AG04450 (cell line): ENCODE results near the gene NINL. TPM values are rescaled to one million over a fixed set of nuclear protein-coding genes. Genes with fewer than 3 reads are reported as not detected.

ENCODE experiments used
- CTCF ChIA-PET: fragments of 300-600, 350-600 bp; formaldehyde crosslinking; extraction: SDS; loops from one replicate; lab custom pipeline; 2022; ENCODE audit warnings: antibody characterized with exemption, inconsistent platforms; lab: Charles Lee
- POLR2A ChIA-PET: fragments of 350-600 bp; formaldehyde crosslinking; extraction: SDS; loops from one replicate; lab custom pipeline; 2021; ENCODE audit warnings: antibody characterized with exemption, inconsistent platforms; lab: Yijun Ruan, JAX
- DNase-seq: peaks from one replicate; pipeline ENCODE4 v3.0.0-alpha.2; 2011; ENCODE audit warnings: low read depth, low spot score
- H3K27ac ChIP-seq: one replicate; pipeline ENCODE4 v1.5.1; 2012; ENCODE audit warnings: low read depth, low read length, control low read depth
- H3K27me3 ChIP-seq: one replicate; pipeline ENCODE4 v1.6.0; 2012; ENCODE audit warnings: low read length; ENCODE audit not compliant: control insufficient read depth, insufficient read depth
- H3K4me3 ChIP-seq: 2 replicates; pipeline ENCODE4 v1.5.1; 2011; ENCODE audit warnings: mild to moderate bottlenecking, low read depth, low read length, control low read depth
- H3K9me3 ChIP-seq: 2 replicates; pipeline ENCODE4 v1.5.1; 2012; ENCODE audit warnings: low read length; ENCODE audit not compliant: control insufficient read depth, insufficient read depth
- polyA plus RNA-seq: library from polyadenylated mRNA; depleted of rRNA; stranded (reverse); fragments of >200 nt; gene quantifications from 2 replicates; pipeline ENCODE4 v1.2.3, GENCODE V29; 2011
- TF ChIP-seq, protein P1 (sequence below): IDR thresholded peaks from 2 replicates; pipeline ENCODE4 v1.5.1; 2011; ENCODE audit warnings: low read depth, low read length, control low read depth, inconsistent platforms

Gene NINL
- polyA plus RNA-seq, 1 experiment, result 10.4 TPM

DNA sequence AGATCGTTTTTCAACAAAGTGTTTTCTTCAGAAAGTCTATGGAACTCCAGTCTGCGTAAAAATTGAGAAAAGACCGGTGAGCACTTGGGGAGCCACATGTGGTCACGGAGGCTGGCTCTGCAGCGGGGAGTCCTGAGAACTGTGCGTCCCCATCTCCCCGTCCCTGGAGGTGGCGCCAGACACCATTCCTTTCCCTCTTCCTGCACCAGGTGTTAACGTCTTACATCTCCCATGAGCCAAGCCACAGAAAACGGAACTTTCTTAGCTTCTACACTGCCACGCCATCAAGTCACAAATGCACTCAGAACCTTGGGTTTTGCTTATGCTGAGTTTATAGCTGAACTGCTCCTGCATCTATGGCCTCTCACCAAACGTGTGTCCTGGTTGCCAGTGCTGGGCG, 115.3 kb downstream of the NINL start:
- Histone ChIP-seq H3K4me3 (no peak overlapping the region), H3K9me3 (no peaks in the 10 kb centered on the region; the same call in 1 of the 2 replicates), H3K27me3 (no peaks in the 10 kb centered on the region), H3K27ac (no peak overlapping the region)
- TF ChIP-seq, protein P1, sequence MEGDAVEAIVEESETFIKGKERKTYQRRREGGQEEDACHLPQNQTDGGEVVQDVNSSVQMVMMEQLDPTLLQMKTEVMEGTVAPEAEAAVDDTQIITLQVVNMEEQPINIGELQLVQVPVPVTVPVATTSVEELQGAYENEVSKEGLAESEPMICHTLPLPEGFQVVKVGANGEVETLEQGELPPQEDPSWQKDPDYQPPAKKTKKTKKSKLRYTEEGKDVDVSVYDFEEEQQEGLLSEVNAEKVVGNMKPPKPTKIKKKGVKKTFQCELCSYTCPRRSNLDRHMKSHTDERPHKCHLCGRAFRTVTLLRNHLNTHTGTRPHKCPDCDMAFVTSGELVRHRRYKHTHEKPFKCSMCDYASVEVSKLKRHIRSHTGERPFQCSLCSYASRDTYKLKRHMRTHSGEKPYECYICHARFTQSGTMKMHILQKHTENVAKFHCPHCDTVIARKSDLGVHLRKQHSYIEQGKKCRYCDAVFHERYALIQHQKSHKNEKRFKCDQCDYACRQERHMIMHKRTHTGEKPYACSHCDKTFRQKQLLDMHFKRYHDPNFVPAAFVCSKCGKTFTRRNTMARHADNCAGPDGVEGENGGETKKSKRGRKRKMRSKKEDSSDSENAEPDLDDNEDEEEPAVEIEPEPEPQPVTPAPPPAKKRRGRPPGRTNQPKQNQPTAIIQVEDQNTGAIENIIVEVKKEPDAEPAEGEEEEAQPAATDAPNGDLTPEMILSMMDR, result peak; percentile 47; the same call in 1 of the 2 replicates
- ChIA-PET CTCF (interaction anchor here (0.8 to 1.8 kb wide), 3 partner anchors 13 to 222 kb away, joined by 3 to 7 read pairs (median 3); no protein-coding TSS in a partner anchor), POLR2A (no interaction called here)
- DNase-seq, result no peak

DNA sequence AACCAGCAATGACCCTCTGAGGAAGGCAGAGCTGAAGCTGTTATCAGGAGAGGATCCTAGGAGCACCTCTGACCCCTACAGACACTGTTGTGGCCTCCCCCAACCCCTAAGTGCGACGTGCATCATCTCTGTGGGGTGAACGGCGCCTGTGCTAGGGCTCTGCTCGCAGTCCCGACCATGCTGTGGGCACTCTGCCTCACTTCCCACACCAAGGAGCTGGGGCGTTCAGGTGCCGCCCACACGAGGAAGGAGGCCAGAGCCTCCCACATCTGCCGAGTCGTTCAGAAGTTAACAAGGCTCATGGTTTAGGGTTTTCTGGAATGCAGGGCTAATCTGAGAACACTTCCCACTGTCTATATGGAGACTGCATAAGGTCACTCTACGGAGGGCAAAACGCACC, 115.8 kb downstream of the NINL start:
- no peak overlapping the region for H3K4me3 ChIP-seq
- TF ChIP-seq, protein P1, result no peak
- no peak overlapping the region for H3K27ac ChIP-seq
- no peaks in the 10 kb centered on the region for H3K27me3 ChIP-seq
- POLR2A ChIA-PET, result no interaction called here
- DNase-seq, result no peak
- no peaks in the 10 kb centered on the region; the same call in 1 of the 2 replicates for H3K9me3 ChIP-seq
- CTCF ChIA-PET, result interaction anchor here (1.8 kb wide), 1 partner anchor 223 kb away, joined by 7 read pairs; no protein-coding TSS in a partner anchor

DNA sequence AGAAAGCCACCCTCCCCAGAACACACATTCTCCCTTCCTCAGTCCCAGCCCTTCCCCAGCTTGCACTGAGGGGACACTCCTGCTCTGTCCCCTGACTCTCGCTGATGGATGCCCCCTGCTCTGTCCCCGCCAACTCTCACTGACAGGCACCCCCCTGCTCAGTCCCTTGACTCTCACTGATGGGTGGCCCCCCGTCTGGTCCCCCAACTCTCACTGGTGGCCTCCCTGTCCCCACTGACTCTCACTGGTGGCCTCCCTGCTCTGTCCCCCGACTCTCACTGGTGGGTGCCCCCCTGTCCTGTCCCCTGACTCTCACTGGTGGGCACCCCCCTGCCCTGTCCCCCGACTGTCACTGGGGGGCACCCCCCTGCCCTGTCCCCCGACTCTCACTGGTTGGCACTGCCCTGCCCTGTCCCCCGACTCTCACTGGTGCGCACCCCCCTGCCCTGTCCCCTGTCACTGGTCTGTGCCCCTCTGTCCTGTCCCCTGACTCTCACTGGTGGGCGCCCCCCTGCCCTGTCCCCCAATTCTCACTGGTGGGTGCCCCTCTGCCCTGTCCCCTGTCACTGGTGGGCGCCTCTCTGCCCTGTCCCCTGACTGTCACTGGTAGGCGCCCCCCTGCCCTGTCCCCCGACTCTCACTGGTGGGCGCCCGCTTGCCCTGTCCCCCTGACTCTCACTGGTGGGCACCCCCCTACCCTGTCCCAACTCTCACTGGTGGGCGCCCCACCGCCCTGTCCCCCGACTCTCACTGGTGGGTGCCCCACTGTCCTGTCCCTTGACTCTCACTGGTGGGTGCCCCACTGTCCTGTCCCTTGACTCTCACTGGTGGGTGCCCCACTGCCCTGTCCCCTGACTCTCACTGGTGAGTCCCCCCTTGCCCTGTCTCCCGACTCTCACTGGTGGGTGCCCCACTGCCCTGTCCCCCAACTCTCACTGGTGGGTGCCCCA, 116.9 kb downstream of the NINL start:
- no peak for DNase-seq
- TF ChIP-seq, protein P1, result no peak
- Histone ChIP-seq H3K27me3 (no peaks in the 10 kb centered on the region), H3K9me3 (no peaks in the 10 kb centered on the region; the same call in 1 of the 2 replicates), H3K27ac (no peak overlapping the region), H3K4me3 (no peak overlapping the region)
- ChIA-PET POLR2A (no interaction called here), CTCF (no interaction called here)

DNA sequence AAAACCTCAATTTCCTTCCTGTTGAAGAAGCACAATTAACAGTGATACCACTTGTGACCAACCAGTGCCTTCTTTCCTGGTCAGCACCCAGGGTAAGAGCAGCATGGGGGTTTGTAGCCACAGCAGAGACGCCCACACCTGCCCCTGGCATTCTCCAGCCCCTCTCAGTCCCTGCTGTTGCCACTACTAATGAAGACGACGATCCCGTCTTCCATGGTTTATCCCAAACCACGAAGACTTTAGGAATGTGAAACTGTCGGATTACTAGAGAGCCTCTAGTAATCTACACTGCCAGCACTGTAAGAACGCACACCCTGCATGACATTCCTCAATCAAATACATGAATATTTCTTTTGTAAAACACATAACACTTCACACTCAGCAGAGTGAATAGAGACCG, 117.9 kb downstream of the NINL start:
- no peaks in the 10 kb centered on the region; the same call in 1 of the 2 replicates for H3K9me3 ChIP-seq
- ChIA-PET POLR2A (no interaction called here), CTCF (no interaction called here)
- no peak overlapping the region for H3K4me3 ChIP-seq
- TF ChIP-seq, protein P1, result no peak
- H3K27ac ChIP-seq, result no peak overlapping the region
- no peaks in the 10 kb centered on the region for H3K27me3 ChIP-seq
- no peak for DNase-seq

DNA sequence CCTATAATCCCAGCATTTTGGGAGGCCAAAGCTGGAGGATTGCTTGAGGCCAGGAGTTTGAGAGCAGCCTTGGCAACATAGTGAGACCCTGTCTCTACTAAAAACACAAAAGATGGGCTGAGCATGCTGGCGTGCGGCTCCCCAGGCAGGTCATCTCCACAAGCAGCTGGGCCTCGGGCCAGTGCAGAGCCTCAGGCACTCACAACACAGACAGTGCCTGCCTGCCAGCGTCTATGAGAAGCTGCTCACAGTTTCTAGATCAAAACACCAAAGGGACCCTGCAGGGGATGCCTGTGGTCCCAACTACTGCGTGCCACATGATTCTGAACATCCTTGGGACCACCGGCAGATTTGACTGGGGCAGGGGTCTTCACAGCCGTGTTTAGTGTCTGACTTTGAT, 118.5 kb downstream of the NINL start:
- H3K4me3 ChIP-seq, result no peak overlapping the region
- TF ChIP-seq, protein P1, result no peak
- no peak overlapping the region for H3K27ac ChIP-seq
- POLR2A ChIA-PET, result no interaction called here
- DNase-seq, result no peak
- no peaks in the 10 kb centered on the region for H3K27me3 ChIP-seq
- no peaks in the 10 kb centered on the region; the same call in 1 of the 2 replicates for H3K9me3 ChIP-seq
- CTCF ChIA-PET, result no interaction called here
